ENCODE data around the gene NXF2. TPM values are rescaled to one million over a fixed set of nuclear protein-coding genes. Genes with fewer than 3 reads are reported as not detected.

NXF2 gene
- not detected in 2 replicates for total RNA-seq

GRCh38 chrX:102246893-102247292 is at the start of gene NXF2:
TSS of gene NXF2 (plus strand) at chrX:102247167. CDS start at chrX:102307079, 59,912 bp downstream.

GRCh38 chrX:102214986-102215385 is 32.0 kb upstream of the NXF2 start, which contains the start of gene TCP11X1:
TSS of gene TCP11X1 (plus strand) at chrX:102215301.

Other genes with a start within 250 kb of the NXF2 start
- 0.55 TPM in 1 of 2 replicates, not detected in the other for gene TCEAL2, start 121.5 kb upstream of the NXF2 start, total RNA-seq
- not detected in 2 replicates for gene TCEAL6, start 104.7 kb upstream of the NXF2 start, total RNA-seq
- gene BEX5, start 91.2 kb upstream of the NXF2 start, total RNA-seq = 0.33 and 0.37 TPM in 2 replicates
- gene TCP11X1, start 31.9 kb upstream of the NXF2 start, total RNA-seq = not detected in 2 replicates
- gene NXF2B, start 192.8 kb downstream of the NXF2 start, total RNA-seq = not detected in 2 replicates
- gene TCP11X2, start 224.6 kb downstream of the NXF2 start, total RNA-seq = not detected in 2 replicates

Measured in uterine smooth muscle cell (primary cell).